NCI-H1092 (cell line): ENCODE results near the gene ACBD6.
"Not testable (repeated sequence)": the region's sequence is repeated elsewhere in the genome, so short reads cannot be mapped to it uniquely, and the experiment has no call there.

ENCODE experiments used
- DNase-seq: peaks from one replicate; lab custom pipeline; 2025; lab: John Stamatoyannopoulos, UW

The ACBD6 gene

GRCh38 chr1:180415985-180416633 lies 86.3 kb downstream of the ACBD6 start:
- DNase-seq = peak; percentile 55

- DNase-seq = no peak
These were observed 87.0 kb downstream of the ACBD6 start for GRCh38 chr1:180415236-180415848.

- DNase-seq = no peak
These were observed 89.8 kb downstream of the ACBD6 start for GRCh38 chr1:180412583-180412982.

- not testable (repeated sequence) for DNase-seq
These were observed 94.2 kb downstream of the ACBD6 start for GRCh38 chr1:180408128-180408527.

- DNase-seq = no peak
These were observed 95.3 kb downstream of the ACBD6 start for GRCh38 chr1:180407051-180407450.

- no peak for DNase-seq
These were observed 99.8 kb downstream of the ACBD6 start for GRCh38 chr1:180402551-180402950.

- DNase-seq = no peak
These were observed 100.4 kb downstream of the ACBD6 start for GRCh38 chr1:180402001-180402400.

- no peak for DNase-seq
These were observed 105.2 kb downstream of the ACBD6 start for GRCh38 chr1:180397175-180397574.

GRCh38 chr1:180392427-180393145 lies 109.8 kb downstream of the ACBD6 start:
- no peak for DNase-seq

- no peak for DNase-seq
These were observed 110.4 kb downstream of the ACBD6 start for GRCh38 chr1:180392020-180392419.

- DNase-seq = no peak
These were observed 115.0 kb downstream of the ACBD6 start for GRCh38 chr1:180387413-180387812.

GRCh38 chr1:180386745-180387367 lies 115.5 kb downstream of the ACBD6 start:
- DNase-seq = no peak

- DNase-seq = no peak
These were observed 117.2 kb downstream of the ACBD6 start for GRCh38 chr1:180385144-180385543.

- no peak for DNase-seq
These were observed 117.9 kb downstream of the ACBD6 start for GRCh38 chr1:180384286-180385005.

GRCh38 chr1:180382326-180383115 lies 119.9 kb downstream of the ACBD6 start:
- DNase-seq = no peak

- DNase-seq = no peak
These were observed 121.2 kb downstream of the ACBD6 start for GRCh38 chr1:180381184-180381580.

GRCh38 chr1:180380259-180381183 lies 121.9 kb downstream of the ACBD6 start:
- no peak for DNase-seq

- DNase-seq = no peak
These were observed 125.6 kb downstream of the ACBD6 start for GRCh38 chr1:180376800-180377199.

GRCh38 chr1:180376253-180376652 lies 126.1 kb downstream of the ACBD6 start:
- no peak for DNase-seq

- no peak for DNase-seq
These were observed 129.6 kb downstream of the ACBD6 start for GRCh38 chr1:180372728-180373127.
